ENCODE data around the gene KLHL18. TPM values are rescaled to one million over a fixed set of nuclear protein-coding genes. Genes with fewer than 3 reads are reported as not detected.

KLHL18 gene
- total RNA-seq, 1 experiment from 2014 or later: 35.4 TPM

DNA sequence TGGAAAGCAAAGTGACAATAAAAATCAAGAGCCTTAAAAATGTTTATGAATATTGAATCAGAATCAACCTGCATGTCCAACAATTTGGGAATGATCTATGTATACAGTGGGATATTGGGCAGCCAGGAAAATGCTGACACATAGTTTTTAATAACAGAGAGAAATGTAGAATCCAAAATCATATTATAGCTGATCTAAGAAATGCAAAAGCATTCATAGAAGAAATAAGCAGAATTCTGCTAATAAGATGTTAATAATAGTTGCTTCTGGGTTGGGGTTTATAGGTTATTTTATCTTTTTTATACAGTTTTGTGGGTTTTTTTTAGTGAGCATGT is 15.3 kb upstream of the KLHL18 start:
- Histone ChIP-seq H3K9me3 (ENCODE audit: control insufficient read depth, insufficient read depth, low read depth, low read length) (no peaks in the 10 kb centered on the region), H3K27me3 (ENCODE audit: control insufficient read depth, insufficient read depth, low read length) (no peaks in the 10 kb centered on the region), H3K4me3 (ENCODE audit: low read depth in 2 of 2, low read length in 2 of 2) (no peak overlapping the region), H3K27ac (ENCODE audit: low read length) (no peak overlapping the region), H3K36me3 (ENCODE audit: control insufficient read depth, insufficient read depth, low read length) (no peaks in the 10 kb centered on the region), H3K4me1 (ENCODE audit: control insufficient read depth, insufficient read depth, low read length) (no peaks in the 10 kb centered on the region)
- TF ChIP-seq SIN3A (IDR thresholded peaks at IDR 0.05; ENCODE audit: borderline replicate concordance, insufficient read depth, low read depth, low read length) (no peak), TCF7L2 (IDR thresholded peaks at IDR 0.05; ENCODE audit: low read depth, low read length) (no peak), POLR2AphosphoS5 (IDR thresholded peaks at IDR 0.05; ENCODE audit: low read depth, low read length) (no peak)
- TF ChIP-seq, protein P1, sequence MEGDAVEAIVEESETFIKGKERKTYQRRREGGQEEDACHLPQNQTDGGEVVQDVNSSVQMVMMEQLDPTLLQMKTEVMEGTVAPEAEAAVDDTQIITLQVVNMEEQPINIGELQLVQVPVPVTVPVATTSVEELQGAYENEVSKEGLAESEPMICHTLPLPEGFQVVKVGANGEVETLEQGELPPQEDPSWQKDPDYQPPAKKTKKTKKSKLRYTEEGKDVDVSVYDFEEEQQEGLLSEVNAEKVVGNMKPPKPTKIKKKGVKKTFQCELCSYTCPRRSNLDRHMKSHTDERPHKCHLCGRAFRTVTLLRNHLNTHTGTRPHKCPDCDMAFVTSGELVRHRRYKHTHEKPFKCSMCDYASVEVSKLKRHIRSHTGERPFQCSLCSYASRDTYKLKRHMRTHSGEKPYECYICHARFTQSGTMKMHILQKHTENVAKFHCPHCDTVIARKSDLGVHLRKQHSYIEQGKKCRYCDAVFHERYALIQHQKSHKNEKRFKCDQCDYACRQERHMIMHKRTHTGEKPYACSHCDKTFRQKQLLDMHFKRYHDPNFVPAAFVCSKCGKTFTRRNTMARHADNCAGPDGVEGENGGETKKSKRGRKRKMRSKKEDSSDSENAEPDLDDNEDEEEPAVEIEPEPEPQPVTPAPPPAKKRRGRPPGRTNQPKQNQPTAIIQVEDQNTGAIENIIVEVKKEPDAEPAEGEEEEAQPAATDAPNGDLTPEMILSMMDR (IDR thresholded peaks at IDR 0.05): no peak
- no peak for ATAC-seq
- intact Hi-C loops (cut with micrococcal nuclease; ENCODE audit: unreplicated experiment): no loop called here
- BruUV-seq (replicated peaks): no TSS peak
- ChIA-PET CTCF (no interaction called here), POLR2A (no interaction called here)
- no peak for DNase-seq (ENCODE audit: low read depth, low spot score)
- in situ Hi-C loops (cut with HindIII; ENCODE audit: low pct_unique_long_range_greater_than_20kb, low sequenced_read_pairs): no loop called here

DNA sequence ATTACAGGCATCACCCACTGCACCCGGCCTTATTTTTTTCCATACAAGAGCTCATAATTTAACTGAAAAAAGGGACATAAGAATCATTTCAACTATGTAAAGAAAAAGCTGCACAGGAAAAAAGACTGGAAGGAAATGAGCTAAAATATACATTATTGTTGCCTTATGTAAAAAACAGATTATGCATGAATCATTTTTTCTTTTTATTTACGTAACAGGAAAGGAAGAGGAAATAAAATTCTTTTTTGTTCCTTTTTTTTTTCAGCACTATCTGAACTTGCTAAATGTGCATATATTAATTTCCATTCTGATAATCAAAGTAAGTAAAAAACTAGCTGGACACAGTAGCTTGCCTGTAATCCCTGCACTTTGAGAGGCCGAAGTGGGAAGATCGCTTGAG is 12.2 kb upstream of the KLHL18 start:
- BruUV-seq (replicated peaks): no TSS peak

More for the DNA sequence above, 12.2 kb upstream of the KLHL18 start:
- ChIA-PET POLR2A (no interaction called here), CTCF (no interaction called here)
- in situ Hi-C loops (cut with HindIII; ENCODE audit: low pct_unique_long_range_greater_than_20kb, low sequenced_read_pairs): no loop called here
- intact Hi-C loops (cut with micrococcal nuclease; ENCODE audit: unreplicated experiment): no loop called here
- Histone ChIP-seq H3K4me3 (ENCODE audit: low read depth in 2 of 2, low read length in 2 of 2) (no peak overlapping the region), H3K9me3 (ENCODE audit: control insufficient read depth, insufficient read depth, low read depth, low read length) (no peaks in the 10 kb centered on the region), H3K36me3 (ENCODE audit: control insufficient read depth, insufficient read depth, low read length) (no peaks in the 10 kb centered on the region), H3K4me1 (ENCODE audit: control insufficient read depth, insufficient read depth, low read length) (no peaks in the 10 kb centered on the region), H3K27me3 (ENCODE audit: control insufficient read depth, insufficient read depth, low read length) (no peaks in the 10 kb centered on the region), H3K27ac (ENCODE audit: low read length) (no peak overlapping the region)
- ATAC-seq (no peak), DNase-seq (ENCODE audit: low read depth, low spot score) (no peak)
- TF ChIP-seq TCF7L2 (IDR thresholded peaks at IDR 0.05; ENCODE audit: low read depth, low read length): no peak
- TF ChIP-seq, protein P2, sequence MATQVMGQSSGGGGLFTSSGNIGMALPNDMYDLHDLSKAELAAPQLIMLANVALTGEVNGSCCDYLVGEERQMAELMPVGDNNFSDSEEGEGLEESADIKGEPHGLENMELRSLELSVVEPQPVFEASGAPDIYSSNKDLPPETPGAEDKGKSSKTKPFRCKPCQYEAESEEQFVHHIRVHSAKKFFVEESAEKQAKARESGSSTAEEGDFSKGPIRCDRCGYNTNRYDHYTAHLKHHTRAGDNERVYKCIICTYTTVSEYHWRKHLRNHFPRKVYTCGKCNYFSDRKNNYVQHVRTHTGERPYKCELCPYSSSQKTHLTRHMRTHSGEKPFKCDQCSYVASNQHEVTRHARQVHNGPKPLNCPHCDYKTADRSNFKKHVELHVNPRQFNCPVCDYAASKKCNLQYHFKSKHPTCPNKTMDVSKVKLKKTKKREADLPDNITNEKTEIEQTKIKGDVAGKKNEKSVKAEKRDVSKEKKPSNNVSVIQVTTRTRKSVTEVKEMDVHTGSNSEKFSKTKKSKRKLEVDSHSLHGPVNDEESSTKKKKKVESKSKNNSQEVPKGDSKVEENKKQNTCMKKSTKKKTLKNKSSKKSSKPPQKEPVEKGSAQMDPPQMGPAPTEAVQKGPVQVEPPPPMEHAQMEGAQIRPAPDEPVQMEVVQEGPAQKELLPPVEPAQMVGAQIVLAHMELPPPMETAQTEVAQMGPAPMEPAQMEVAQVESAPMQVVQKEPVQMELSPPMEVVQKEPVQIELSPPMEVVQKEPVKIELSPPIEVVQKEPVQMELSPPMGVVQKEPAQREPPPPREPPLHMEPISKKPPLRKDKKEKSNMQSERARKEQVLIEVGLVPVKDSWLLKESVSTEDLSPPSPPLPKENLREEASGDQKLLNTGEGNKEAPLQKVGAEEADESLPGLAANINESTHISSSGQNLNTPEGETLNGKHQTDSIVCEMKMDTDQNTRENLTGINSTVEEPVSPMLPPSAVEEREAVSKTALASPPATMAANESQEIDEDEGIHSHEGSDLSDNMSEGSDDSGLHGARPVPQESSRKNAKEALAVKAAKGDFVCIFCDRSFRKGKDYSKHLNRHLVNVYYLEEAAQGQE (IDR thresholded peaks at IDR 0.05; ENCODE audit: insufficient read depth in 1 of 2, low read depth in 2 of 2, low read length in 1 of 2): no peak
- TF ChIP-seq, protein P1 (IDR thresholded peaks at IDR 0.05): no peak
- no peak for TF ChIP-seq SIN3A (IDR thresholded peaks at IDR 0.05; ENCODE audit: borderline replicate concordance, insufficient read depth, low read depth, low read length)
